Fibroblast of skin of abdomen (primary cell): Measurements from ENCODE around the gene DCAF10. TPM values are rescaled to one million over a fixed set of nuclear protein-coding genes. Genes with fewer than 3 reads are reported as not detected.
"Not testable (repeated sequence)": the region's sequence is repeated elsewhere in the genome, so short reads cannot be mapped to it uniquely, and the experiment has no call there.

Experiments used
- DNase-seq: peaks from one replicate; pipeline ENCODE4 v3.0.0-alpha.2; 2013
- polyA plus RNA-seq, 2 experiments: library from polyadenylated mRNA; unstranded; fragments of 120-200 nt; gene quantifications; one replicate each; pipeline ENCODE4 v1.2.1, GENCODE V29; 2013; ENCODE audit not compliant: insufficient read length in 2 of 2

DCAF10 gene
- 26.6 TPM for polyA plus RNA-seq (2013, experiment 1 of 2; ENCODE audit: insufficient read length)
- 22.0 TPM for polyA plus RNA-seq (2013, experiment 2 of 2; ENCODE audit: insufficient read length)

- DNase-seq: peak; percentile 83
Observed at GRCh38 chr9:37800631-37801286, at the start of gene DCAF10. Gene DCAF10 (plus strand): TSS chr9:37800797. CDS start chr9:37800867, 70 bp downstream.

- DNase-seq: no peak
Observed at GRCh38 chr9:37751186-37751585, 49.4 kb upstream of the DCAF10 start.

GRCh38 chr9:37751704-37752103, 48.9 kb upstream of the DCAF10 start:
- DNase-seq: not testable (repeated sequence)

GRCh38 chr9:37752112-37752511, 48.5 kb upstream of the DCAF10 start:
- DNase-seq: not testable (repeated sequence)

GRCh38 chr9:37752642-37753488, 47.7 kb upstream of the DCAF10 start:
- no peak for DNase-seq

- peak; percentile 72 for DNase-seq
Observed at GRCh38 chr9:37753489-37754190, 47.0 kb upstream of the DCAF10 start, which contains the start of gene TRMT10B. Gene TRMT10B (plus strand): TSS chr9:37753805. CDS start chr9:37761932, 8,127 bp downstream.

GRCh38 chr9:37758747-37759146, 41.9 kb upstream of the DCAF10 start:
- DNase-seq: no peak

GRCh38 chr9:37760416-37761161, 40.0 kb upstream of the DCAF10 start:
- DNase-seq: peak; percentile 71

- DNase-seq: peak; percentile 73
Observed at GRCh38 chr9:37761511-37761910, 39.1 kb upstream of the DCAF10 start.

GRCh38 chr9:37765263-37765662, 35.3 kb upstream of the DCAF10 start:
- not testable (repeated sequence) for DNase-seq

- no peak for DNase-seq
Observed at GRCh38 chr9:37769306-37769705, 31.3 kb upstream of the DCAF10 start.

- DNase-seq: no peak
Observed at GRCh38 chr9:37769995-37770394, 30.6 kb upstream of the DCAF10 start.

GRCh38 chr9:37775216-37775919, 25.2 kb upstream of the DCAF10 start:
- DNase-seq: no peak

- peak; percentile 15 for DNase-seq
Observed at GRCh38 chr9:37776328-37776727, 24.3 kb upstream of the DCAF10 start.

GRCh38 chr9:37778534-37778933, 22.1 kb upstream of the DCAF10 start:
- no peak for DNase-seq

- no peak for DNase-seq
Observed at GRCh38 chr9:37784291-37784615, 16.3 kb upstream of the DCAF10 start.

- DNase-seq: peak; percentile 87
Observed at GRCh38 chr9:37784616-37785483, 15.7 kb upstream of the DCAF10 start, which contains the start of gene EXOSC3. Gene EXOSC3 (minus strand): TSS chr9:37785064. CDS start chr9:37785044, 20 bp downstream.

- DNase-seq: no peak
Observed at GRCh38 chr9:37787059-37787458, 13.5 kb upstream of the DCAF10 start.

GRCh38 chr9:37788332-37788731, 12.3 kb upstream of the DCAF10 start:
- DNase-seq: no peak

- DNase-seq: no peak
Observed at GRCh38 chr9:37790096-37790495, 10.5 kb upstream of the DCAF10 start.
